Measurements from ENCODE around the gene RAB11FIP4.

Gene RAB11FIP4

DNA sequence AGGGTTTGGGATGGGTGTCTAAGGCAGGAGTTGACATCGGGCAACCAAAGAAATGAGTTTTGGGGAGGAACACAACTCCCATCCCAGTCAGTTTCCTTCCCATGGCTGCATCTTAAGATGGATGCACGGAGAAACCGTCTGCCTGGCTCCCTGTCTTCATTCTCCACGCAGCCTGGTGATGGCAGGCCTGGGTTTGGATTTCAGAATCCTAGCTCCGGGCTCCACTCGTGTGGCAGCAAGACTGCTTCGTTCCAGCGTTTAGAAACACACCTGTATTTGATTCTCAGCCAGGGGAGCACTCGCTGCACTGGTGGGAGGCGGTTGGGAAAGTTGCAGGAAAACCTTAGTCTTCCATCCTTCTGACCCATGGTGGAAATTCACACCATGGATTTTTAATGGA is 141.1 kb downstream of the RAB11FIP4 start:
- Histone ChIP-seq H3K4me1 (ENCODE audit: control insufficient read depth in 1 of 2, insufficient read depth in 1 of 2, low read depth in 1 of 2, low read length in 1 of 2) (no peaks in the 10 kb centered on the region), H3K36me3 (peaks cover 96% of the 10 kb centered on the region), H3K27me3 (no peaks in the 10 kb centered on the region), H3K4me3 (ENCODE audit: low read depth in 1 of 2, low read length in 1 of 2) (no peak overlapping the region), H3K9me3 (no peaks in the 10 kb centered on the region), H3K27ac (no peak overlapping the region)
- no peak for TF ChIP-seq CTCF (IDR thresholded peaks at IDR 0.05)

DNA sequence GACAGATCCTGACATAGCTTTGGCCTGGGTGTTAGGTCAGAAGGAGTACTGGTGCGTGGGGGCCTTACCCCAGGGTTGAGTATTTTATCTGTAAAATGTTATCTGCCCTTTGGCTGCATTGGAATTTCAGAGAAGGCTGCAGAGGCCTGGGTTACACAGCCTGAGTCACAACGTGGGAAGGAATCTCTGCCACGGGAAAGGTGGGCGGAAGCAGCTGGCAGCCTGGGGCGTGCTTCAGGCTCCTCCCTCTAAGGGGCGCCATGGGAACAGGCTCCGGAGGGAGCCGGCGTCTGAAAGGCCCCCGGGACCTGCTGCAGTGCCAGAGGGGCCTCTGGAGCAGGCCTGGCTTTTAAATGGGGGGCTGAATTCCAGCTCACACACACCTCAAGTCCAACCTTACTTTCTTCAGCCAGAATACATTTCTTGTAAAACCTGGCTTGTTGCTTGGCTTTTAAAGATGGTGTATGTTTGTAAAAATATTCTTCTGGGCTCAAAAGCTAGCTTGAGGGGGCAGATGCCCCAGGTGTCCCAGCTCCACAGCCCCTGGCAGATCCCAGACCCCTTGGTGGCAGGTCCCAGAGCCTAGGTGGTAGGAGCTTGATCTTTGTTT is 142.2 kb downstream of the RAB11FIP4 start:
- H3K27ac ChIP-seq, result no peak overlapping the region
- no peaks in the 10 kb centered on the region for H3K9me3 ChIP-seq
- TF ChIP-seq CTCF (IDR thresholded peaks at IDR 0.05), result no peak
- peaks cover 88% of the 10 kb centered on the region for H3K36me3 ChIP-seq
- no peaks in the 10 kb centered on the region for H3K4me1 ChIP-seq (ENCODE audit: control insufficient read depth in 1 of 2, insufficient read depth in 1 of 2, low read depth in 1 of 2, low read length in 1 of 2)
- H3K4me3 ChIP-seq (ENCODE audit: low read depth in 1 of 2, low read length in 1 of 2), result no peak overlapping the region
- H3K27me3 ChIP-seq, result no peaks in the 10 kb centered on the region

GRCh38 chr17:31534223-31534888 is 142.9 kb downstream of the RAB11FIP4 start:
- Histone ChIP-seq H3K36me3 (peaks cover 81% of the 10 kb centered on the region), H3K9me3 (no peaks in the 10 kb centered on the region), H3K27ac (no peak overlapping the region), H3K4me3 (ENCODE audit: low read depth in 1 of 2, low read length in 1 of 2) (no peak overlapping the region), H3K27me3 (no peaks in the 10 kb centered on the region), H3K4me1 (ENCODE audit: control insufficient read depth in 1 of 2, insufficient read depth in 1 of 2, low read depth in 1 of 2, low read length in 1 of 2) (no peaks in the 10 kb centered on the region)
- TF ChIP-seq CTCF (IDR thresholded peaks at IDR 0.05), result no peak

GRCh38 chr17:31535581-31535981 is 144.1 kb downstream of the RAB11FIP4 start:
- H3K9me3 ChIP-seq, result no peaks in the 10 kb centered on the region
- no peak for TF ChIP-seq CTCF (IDR thresholded peaks at IDR 0.05)
- no peak overlapping the region for H3K27ac ChIP-seq
- no peak overlapping the region for H3K4me3 ChIP-seq (ENCODE audit: low read depth in 1 of 2, low read length in 1 of 2)
- H3K27me3 ChIP-seq, result no peaks in the 10 kb centered on the region
- peaks cover 69% of the 10 kb centered on the region for H3K36me3 ChIP-seq
- H3K4me1 ChIP-seq (ENCODE audit: control insufficient read depth in 1 of 2, insufficient read depth in 1 of 2, low read depth in 1 of 2, low read length in 1 of 2), result no peaks in the 10 kb centered on the region

DNA sequence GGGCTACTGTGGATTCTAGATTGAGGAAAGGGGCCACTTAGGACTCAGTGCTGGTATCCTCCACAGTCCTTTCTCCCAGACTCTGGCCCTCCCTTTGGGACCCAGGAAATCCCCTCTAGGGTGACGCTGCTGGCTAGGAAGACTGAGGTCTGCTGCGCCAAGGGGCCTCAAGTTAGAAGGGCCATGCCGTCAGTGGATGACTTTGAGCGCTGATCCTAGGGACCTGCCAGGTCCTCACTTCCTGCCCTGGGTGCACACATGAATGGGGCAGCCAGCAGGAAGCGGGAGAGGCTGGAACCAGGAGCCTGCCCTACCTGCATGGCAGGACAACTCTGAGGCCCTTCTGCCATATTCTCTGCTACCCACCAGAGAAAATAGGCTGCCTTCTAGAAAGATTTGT is 145.0 kb downstream of the RAB11FIP4 start:
- Histone ChIP-seq H3K27me3 (no peaks in the 10 kb centered on the region), H3K4me3 (ENCODE audit: low read depth in 1 of 2, low read length in 1 of 2) (no peak overlapping the region), H3K27ac (no peak overlapping the region), H3K36me3 (peaks cover 60% of the 10 kb centered on the region), H3K4me1 (ENCODE audit: control insufficient read depth in 1 of 2, insufficient read depth in 1 of 2, low read depth in 1 of 2, low read length in 1 of 2) (no peaks in the 10 kb centered on the region), H3K9me3 (no peaks in the 10 kb centered on the region)
- no peak for TF ChIP-seq CTCF (IDR thresholded peaks at IDR 0.05)

Data from neutrophil (primary cell).